ENCODE measurements around the gene CCDC148.
A peak's percentile ranks its signal among the peaks of the same experiment; 100 is the strongest.
"Not testable (repeated sequence)": the region's sequence is repeated elsewhere in the genome, so short reads cannot be mapped to it uniquely, and the experiment has no call there.

CCDC148 gene

GRCh38 chr2:158467248-158467647 lies 10.7 kb upstream of the CCDC148 start:
- FAIRE-seq = peak; percentile 43
- no peak for TF ChIP-seq POLR2A (IDR thresholded peaks at IDR 0.05; ENCODE audit: low read depth, low read length)
- DNase-seq (ENCODE audit: insufficient read length, low spot score) = no peak

GRCh38 chr2:158464426-158465281 lies 8.1 kb upstream of the CCDC148 start:
- FAIRE-seq = peak; percentile 43
- no peak for TF ChIP-seq POLR2A (IDR thresholded peaks at IDR 0.05; ENCODE audit: low read depth, low read length)
- no peak for DNase-seq (ENCODE audit: insufficient read length, low spot score)

- DNase-seq (ENCODE audit: insufficient read length, low spot score) (no peak), FAIRE-seq (no peak)
- no peak for TF ChIP-seq POLR2A (IDR thresholded peaks at IDR 0.05; ENCODE audit: low read depth, low read length)
Measured at GRCh38 chr2:158463496-158464095, 7.0 kb upstream of the CCDC148 start.

GRCh38 chr2:158460632-158461297 lies 4.2 kb upstream of the CCDC148 start:
- no peak for TF ChIP-seq POLR2A (IDR thresholded peaks at IDR 0.05; ENCODE audit: low read depth, low read length)
- no peak for DNase-seq (ENCODE audit: insufficient read length, low spot score)

GRCh38 chr2:158459161-158460003 lies 2.8 kb upstream of the CCDC148 start:
- DNase-seq (ENCODE audit: insufficient read length, low spot score) = no peak
- peak; percentile 6 for FAIRE-seq
- no peak for TF ChIP-seq POLR2A (IDR thresholded peaks at IDR 0.05; ENCODE audit: low read depth, low read length)

More at GRCh38 chr2:158460632-158461297, 4.2 kb upstream of the CCDC148 start:
- peak; percentile 70 for FAIRE-seq

GRCh38 chr2:158458617-158458920 lies 2.0 kb upstream of the CCDC148 start:
- DNase-seq (ENCODE audit: insufficient read length, low spot score) = no peak
- no peak for FAIRE-seq
- no peak for TF ChIP-seq POLR2A (IDR thresholded peaks at IDR 0.05; ENCODE audit: low read depth, low read length)

GRCh38 chr2:158457826-158458616 lies 1.5 kb upstream of the CCDC148 start:
- DNase-seq (ENCODE audit: insufficient read length, low spot score) = peak; percentile 68
- FAIRE-seq = no peak
- TF ChIP-seq POLR2A (IDR thresholded peaks at IDR 0.05; ENCODE audit: low read depth, low read length) = 0 out of 2 replicates have a peak, but pooled peaks have one; percentile 12

GRCh38 chr2:158457092-158457825 lies 706 bp upstream of the CCDC148 start:
- peak; percentile 31 for DNase-seq (ENCODE audit: insufficient read length, low spot score)
- FAIRE-seq = no peak
- no peak for TF ChIP-seq POLR2A (IDR thresholded peaks at IDR 0.05; ENCODE audit: low read depth, low read length)

- no peak for TF ChIP-seq POLR2A (IDR thresholded peaks at IDR 0.05; ENCODE audit: low read depth, low read length)
- FAIRE-seq (no peak), DNase-seq (ENCODE audit: insufficient read length, low spot score) (no peak)
Measured at GRCh38 chr2:158443606-158444005, 12.9 kb downstream of the CCDC148 start.

- FAIRE-seq; DNase-seq (ENCODE audit: insufficient read length, low spot score): not testable (repeated sequence)
Measured at GRCh38 chr2:158439062-158439461, 17.5 kb downstream of the CCDC148 start.

GRCh38 chr2:158433716-158434115 lies 22.8 kb downstream of the CCDC148 start:
- not testable (repeated sequence) for FAIRE-seq; DNase-seq (ENCODE audit: insufficient read length, low spot score)

GRCh38 chr2:158432117-158432516 lies 24.4 kb downstream of the CCDC148 start:
- TF ChIP-seq POLR2A (IDR thresholded peaks at IDR 0.05; ENCODE audit: low read depth, low read length) = no peak
- DNase-seq (ENCODE audit: insufficient read length, low spot score) (no peak), FAIRE-seq (no peak)

Measured in H54 (cell line).